Stimulated activated effector memory CD8-positive, alpha-beta T cell treated with anti-CD3 and anti-CD28 coated beads, Interleukin-12 subunit alpha, Interleukin-12 subunit beta, amount 100 ng/mL, for 72 hours (primary cell): ENCODE data around the gene POTEH.
A peak's percentile ranks its signal among the peaks of the same experiment; 100 is the strongest.
"Not testable (repeated sequence)": the region's sequence is repeated elsewhere in the genome, so short reads cannot be mapped to it uniquely, and the experiment has no call there.

ENCODE experiments used
- ATAC-seq: fragments of 150-1000 bp; cut with Tn5 transposase; 2 replicates; pipeline ENCODE4 v1.10.0; 2021
- DNase-seq, 2 donors: peaks; one replicate each; pipeline ENCODE4 v3.0.0; 2021 to 2022; ENCODE audit warnings: low spot score in 2 of 2
- H3K27ac Mint-ChIP-seq: one replicate; pipeline ENCODE4 v1.8.0; 2022; ENCODE audit warnings: mild to moderate bottlenecking, mixed read lengths
- H3K36me3 Mint-ChIP-seq: one replicate; pipeline ENCODE4 v1.8.0; 2022; ENCODE audit warnings: mild to moderate bottlenecking, mixed read lengths
- H3K4me1 Mint-ChIP-seq: one replicate; pipeline ENCODE4 v1.8.0; 2022; ENCODE audit warnings: mixed read lengths
- H3K4me3 Mint-ChIP-seq: one replicate; pipeline ENCODE4 v1.8.0; 2022; ENCODE audit warnings: mild to moderate bottlenecking, mixed read lengths
- H3K9me3 Mint-ChIP-seq: one replicate; pipeline ENCODE4 v1.8.0; 2022; ENCODE audit warnings: mixed read lengths

POTEH gene

DNA sequence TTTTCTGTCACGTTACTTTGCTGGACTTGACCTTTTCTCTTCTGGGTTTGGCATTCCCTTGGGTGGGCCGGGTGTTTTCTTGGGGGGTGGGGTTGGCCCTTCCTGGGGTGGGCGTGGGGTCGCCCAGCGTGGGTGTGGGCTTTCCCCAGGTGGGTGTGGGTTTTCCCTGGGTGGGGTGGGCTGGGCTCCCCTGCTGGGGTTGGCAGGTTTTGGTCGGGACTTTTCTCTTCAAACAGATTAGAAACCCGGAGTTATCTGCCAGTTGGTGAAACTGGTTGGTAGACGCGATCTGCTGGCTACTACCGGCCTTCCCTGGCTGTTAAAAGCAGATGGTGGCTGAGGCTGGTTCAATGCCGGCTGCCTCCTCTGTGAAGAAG, at the start of gene POTEH:
TSS of gene POTEH (plus strand) at position 278 of the 377 bp plus-strand sequence. CDS start at position 330, 52 bp downstream.
- not testable (repeated sequence) for H3K4me1 Mint-ChIP-seq, ATAC-seq, H3K4me3 Mint-ChIP-seq, H3K9me3 Mint-ChIP-seq, DNase-seq, H3K36me3 Mint-ChIP-seq, H3K27ac Mint-ChIP-seq

DNA sequence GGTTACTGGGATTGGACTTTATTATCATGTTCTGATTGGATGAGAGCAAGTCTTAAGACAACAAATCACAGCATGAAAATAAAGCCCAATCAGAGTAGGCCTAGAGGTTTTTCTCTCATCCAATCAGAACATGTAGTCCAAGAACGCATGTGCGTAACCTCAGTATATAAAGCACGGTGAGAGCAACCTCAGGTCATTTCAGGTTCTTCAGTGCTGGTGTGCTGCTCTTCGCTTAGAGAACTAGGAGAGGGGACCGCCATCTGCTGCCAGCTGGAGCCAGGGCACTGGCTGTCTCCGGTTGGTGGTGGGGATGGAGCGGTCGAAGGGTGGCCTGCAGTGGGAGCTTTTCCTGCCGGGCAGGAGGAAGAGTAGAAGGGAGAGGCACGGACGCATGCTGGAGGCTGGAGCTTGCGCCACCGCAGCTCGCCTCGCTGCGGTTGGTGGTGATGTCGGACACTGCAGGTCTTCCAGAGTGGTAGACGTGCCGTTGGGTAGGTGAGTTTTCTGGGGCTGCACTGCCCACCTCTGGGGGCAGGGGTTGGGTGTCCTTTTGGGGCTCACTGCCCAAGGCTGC, 47.5 kb upstream of the POTEH start:
- DNase-seq, H3K9me3 Mint-ChIP-seq, H3K27ac Mint-ChIP-seq, H3K4me3 Mint-ChIP-seq, H3K36me3 Mint-ChIP-seq, ATAC-seq, H3K4me1 Mint-ChIP-seq: not testable (repeated sequence)

DNA sequence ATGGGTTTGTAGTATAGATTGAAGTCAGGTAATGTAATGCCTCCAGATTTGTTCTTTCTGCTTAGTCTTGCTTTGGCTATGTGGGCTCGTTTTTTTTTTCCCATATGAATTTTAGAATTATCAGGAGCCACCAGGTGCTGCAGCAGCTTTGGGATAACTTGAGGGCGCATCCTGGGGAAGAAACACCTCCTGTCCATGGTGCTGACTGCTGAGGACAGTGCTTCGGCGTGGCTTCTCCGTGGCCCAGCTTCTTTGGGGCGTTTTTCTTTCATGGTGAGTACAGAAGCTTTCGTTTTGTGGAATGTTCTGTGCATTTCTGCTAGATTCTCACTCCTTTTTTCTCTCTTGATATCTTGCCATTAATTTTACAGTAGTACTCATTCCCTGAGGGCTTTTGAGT, 37.9 kb upstream of the POTEH start:
- H3K9me3 Mint-ChIP-seq, DNase-seq, ATAC-seq, H3K4me1 Mint-ChIP-seq, H3K36me3 Mint-ChIP-seq, H3K4me3 Mint-ChIP-seq, H3K27ac Mint-ChIP-seq: not testable (repeated sequence)

DNA sequence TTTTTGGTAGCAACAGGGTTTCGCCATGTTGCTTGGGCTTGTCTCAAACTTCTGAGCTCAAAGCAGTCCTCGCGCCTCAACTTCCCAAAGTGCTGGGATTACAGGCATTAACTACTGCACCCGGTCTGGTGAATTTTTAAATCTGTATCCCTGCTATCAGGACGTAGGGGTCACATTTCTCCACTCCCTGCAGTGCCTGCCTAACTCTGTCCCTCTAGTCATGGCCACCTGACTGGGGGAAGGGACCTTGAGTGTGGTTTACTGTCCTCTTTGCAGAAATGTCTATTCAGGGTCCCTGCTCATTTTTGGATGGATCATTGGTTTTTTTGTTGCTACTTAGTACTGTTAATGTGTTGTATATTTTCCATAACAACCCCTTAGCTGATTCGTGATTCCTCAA, 37.1 kb upstream of the POTEH start:
- H3K27ac Mint-ChIP-seq, H3K9me3 Mint-ChIP-seq, ATAC-seq, H3K4me1 Mint-ChIP-seq, DNase-seq, H3K4me3 Mint-ChIP-seq, H3K36me3 Mint-ChIP-seq: not testable (repeated sequence)

DNA sequence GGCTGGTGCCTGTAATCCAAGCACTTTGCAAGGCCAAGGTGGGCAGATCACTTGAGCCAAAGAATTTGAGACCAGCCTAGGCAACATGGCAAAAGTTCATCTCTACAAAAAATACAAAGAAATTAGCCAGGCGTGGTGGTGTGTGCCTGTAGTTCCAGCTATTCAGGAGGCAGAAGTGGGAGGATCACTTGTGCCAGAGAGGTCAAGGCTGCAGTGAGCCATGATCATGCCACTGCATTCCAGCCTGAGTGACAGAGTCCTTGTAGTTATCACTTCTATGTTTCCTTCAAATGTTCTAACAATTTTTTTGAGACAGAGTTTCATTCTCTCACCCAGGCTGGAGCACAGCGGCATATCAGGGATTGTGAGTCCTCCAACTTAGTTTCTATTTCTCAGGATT, 36.6 kb upstream of the POTEH start:
- H3K36me3 Mint-ChIP-seq, H3K4me1 Mint-ChIP-seq, H3K4me3 Mint-ChIP-seq, H3K9me3 Mint-ChIP-seq, H3K27ac Mint-ChIP-seq, ATAC-seq, DNase-seq: not testable (repeated sequence)

DNA sequence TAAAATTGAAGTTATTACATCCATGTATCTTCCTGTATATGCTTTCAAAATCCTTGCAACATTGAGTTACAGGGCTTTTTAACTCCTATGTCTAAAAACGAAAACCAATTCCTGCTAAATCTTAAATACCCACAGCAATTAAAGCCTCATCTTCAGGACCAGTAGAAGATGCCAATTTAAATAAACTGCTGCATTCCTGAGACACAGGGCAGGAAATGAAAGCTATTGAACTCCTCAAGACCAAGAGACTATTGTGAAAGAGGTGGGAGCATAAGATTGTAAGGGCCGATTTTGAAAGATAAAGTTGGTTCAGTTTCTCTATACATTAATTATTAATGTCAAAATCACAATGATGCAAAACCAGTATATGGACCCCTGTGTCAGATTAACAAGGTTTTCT, 28.7 kb upstream of the POTEH start:
- not testable (repeated sequence) for DNase-seq, H3K4me1 Mint-ChIP-seq, ATAC-seq, H3K36me3 Mint-ChIP-seq, H3K9me3 Mint-ChIP-seq, H3K27ac Mint-ChIP-seq, H3K4me3 Mint-ChIP-seq

DNA sequence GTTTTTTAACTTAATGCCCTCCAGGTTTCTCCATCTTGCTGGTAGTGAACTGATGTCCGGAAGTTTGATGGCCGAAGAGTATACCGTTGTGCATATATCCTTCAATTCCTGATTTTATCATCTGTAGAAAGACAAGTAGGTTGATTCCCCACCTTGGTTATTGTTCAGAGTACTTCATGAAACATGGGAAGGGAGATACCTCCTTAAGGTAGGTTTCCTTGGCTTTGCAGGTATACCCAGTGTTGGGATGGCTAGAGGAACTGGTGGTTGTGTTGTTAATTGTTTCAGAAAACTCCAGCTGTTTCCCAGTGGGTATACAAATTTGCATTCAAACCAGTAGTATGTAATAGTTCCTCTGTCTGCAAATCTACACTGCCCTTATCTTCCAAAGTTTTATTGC, 25.1 kb upstream of the POTEH start:
- not testable (repeated sequence) for DNase-seq, ATAC-seq, H3K9me3 Mint-ChIP-seq, H3K4me3 Mint-ChIP-seq, H3K27ac Mint-ChIP-seq, H3K36me3 Mint-ChIP-seq, H3K4me1 Mint-ChIP-seq

DNA sequence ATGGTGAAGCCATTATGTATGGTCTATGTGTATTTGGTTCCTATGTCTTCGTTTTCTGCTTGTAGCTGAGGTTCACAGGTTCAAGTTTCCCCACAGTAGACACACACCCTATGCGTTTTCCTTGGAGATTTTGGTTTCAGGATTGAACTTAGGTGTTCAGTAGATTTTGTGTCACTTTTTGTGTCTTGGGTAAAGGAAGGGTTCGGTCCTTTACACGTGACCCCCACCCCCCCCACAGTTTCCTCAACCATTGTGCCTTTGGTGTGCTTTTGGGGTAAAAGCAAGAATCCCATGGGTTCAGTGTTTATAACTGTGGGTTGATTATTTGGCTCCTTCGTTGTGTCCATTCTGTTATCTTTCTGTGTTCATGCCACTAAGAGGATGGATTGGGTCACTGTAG, 24.3 kb upstream of the POTEH start:
- not testable (repeated sequence) for H3K9me3 Mint-ChIP-seq, H3K4me1 Mint-ChIP-seq, DNase-seq, H3K36me3 Mint-ChIP-seq, H3K4me3 Mint-ChIP-seq, ATAC-seq, H3K27ac Mint-ChIP-seq

DNA sequence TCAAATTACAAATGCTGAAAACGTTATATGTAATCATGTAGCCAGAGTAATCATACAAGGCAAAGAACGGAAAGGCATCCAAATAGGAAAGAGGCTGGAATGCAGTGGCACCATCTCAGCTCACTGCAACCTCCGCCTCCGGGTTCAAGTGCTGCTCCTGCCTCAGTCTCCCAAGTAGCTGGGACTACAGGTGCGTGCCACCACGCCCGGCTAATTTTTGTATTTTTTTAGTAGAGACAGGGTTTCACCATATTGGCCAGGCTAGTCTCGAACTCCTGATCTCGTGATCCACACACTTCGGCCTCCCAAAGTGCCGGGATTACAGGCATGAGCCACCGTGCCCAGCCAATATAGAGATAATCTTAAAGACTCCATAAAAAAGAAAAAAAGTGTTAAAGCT, 20.4 kb upstream of the POTEH start:
- not testable (repeated sequence) for DNase-seq, H3K4me1 Mint-ChIP-seq, H3K4me3 Mint-ChIP-seq, H3K9me3 Mint-ChIP-seq, ATAC-seq, H3K36me3 Mint-ChIP-seq, H3K27ac Mint-ChIP-seq

DNA sequence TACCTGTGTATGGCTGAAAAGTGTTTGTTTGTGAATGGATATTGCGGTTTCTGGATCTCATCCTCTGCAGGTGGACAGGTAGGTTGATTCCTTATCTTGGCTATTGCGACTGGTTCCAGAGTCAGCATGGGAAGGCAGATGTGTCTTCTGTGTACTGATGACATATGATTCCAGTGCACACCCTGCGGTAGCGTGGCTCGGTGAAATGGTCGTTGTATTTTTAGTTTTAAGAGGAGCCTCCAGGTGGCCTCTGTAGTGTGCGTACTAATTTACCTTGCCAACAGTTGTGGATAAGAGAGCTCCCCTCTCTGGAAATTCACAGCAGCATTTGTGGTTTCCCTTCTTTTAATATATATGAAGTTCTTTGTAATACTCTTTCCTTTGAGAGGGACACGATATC, 10.1 kb upstream of the POTEH start:
- H3K4me3 Mint-ChIP-seq, H3K9me3 Mint-ChIP-seq, H3K27ac Mint-ChIP-seq, DNase-seq, H3K36me3 Mint-ChIP-seq, ATAC-seq, H3K4me1 Mint-ChIP-seq: not testable (repeated sequence)

DNA sequence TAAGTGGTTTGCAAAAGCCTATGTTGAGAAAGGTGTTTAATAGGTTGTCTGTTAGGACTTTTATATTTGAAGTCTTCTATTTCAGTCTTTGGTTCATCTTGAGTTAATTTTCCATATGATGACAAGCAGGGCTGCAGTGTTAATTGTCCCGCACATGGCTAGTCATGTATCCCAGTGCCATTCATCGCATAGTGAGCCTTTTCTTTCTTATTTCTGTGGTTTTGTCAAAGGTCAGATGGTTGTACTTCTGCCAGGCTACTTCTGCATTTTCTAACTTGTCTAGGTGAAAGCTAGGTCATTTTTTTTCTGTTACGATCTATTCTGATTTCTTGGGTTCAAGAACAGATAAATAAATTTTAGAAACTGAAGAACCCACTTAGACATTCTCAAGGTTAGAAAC, 5.7 kb upstream of the POTEH start:
- not testable (repeated sequence) for H3K9me3 Mint-ChIP-seq, H3K4me3 Mint-ChIP-seq, DNase-seq, H3K4me1 Mint-ChIP-seq, H3K27ac Mint-ChIP-seq, ATAC-seq, H3K36me3 Mint-ChIP-seq

DNA sequence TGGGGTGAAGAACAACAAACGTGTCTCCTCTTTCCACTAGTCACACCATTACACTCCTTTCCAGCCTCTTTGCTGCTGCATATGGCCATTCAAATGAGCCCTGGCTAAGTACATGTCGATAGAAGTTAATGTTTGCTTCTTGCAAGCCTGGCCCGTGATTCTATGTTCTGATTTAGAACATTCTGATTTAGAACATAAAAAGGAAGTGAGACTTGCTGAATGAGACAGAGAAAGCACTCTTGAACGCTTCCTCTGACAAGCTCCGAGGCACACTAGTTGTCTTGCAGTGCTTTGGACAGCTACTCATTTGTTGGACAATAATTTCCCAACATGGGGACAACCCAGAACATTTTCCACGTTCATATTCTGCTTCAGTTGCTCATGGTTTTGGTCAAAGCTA, 5.1 kb upstream of the POTEH start:
- not testable (repeated sequence) for H3K4me1 Mint-ChIP-seq, H3K4me3 Mint-ChIP-seq, H3K9me3 Mint-ChIP-seq, ATAC-seq, H3K27ac Mint-ChIP-seq, H3K36me3 Mint-ChIP-seq, DNase-seq

DNA sequence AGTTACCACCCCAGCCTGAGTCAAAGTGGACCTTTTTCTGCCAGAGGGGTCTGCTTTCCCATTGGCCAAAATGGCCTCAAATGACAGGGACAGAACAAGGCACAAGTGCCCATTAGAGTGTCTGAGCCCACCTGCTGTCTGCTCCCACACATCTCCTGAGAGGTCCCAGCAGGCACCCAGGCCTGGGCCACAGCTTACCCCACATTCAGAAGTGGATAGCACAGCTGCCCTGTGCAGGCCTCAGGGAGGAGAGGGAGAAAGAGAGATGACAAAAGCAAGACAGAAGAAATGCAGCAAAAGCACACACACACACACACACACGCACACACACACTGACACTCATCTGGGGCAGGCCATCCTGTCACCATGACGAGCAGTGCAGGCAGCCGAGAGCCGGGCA, 4.2 kb upstream of the POTEH start:
- H3K9me3 Mint-ChIP-seq, DNase-seq, H3K4me3 Mint-ChIP-seq, H3K4me1 Mint-ChIP-seq, H3K27ac Mint-ChIP-seq, H3K36me3 Mint-ChIP-seq: not testable (repeated sequence)
- ATAC-seq = peak; percentile 14

DNA sequence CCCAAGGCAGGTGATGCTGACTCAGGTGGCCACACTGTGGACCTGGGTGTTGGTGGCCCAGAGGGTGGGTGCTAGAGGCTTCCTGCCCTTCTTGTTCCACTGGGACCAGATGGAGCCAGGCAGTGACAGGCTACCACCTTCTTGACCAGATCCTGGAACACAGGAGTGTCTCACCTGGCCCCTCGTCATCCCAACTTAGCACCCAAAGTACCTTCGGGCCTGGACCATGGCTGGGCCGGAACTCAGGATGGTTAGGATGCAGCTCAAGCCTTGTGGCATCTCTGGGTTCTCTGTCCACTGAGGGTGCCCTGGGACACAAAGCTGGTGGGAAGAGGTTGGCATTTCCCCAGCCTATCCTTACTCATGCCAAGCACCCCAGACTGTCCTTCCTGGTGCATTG, 2.7 kb upstream of the POTEH start:
- H3K27ac Mint-ChIP-seq, H3K36me3 Mint-ChIP-seq, H3K9me3 Mint-ChIP-seq, H3K4me3 Mint-ChIP-seq, DNase-seq, H3K4me1 Mint-ChIP-seq: not testable (repeated sequence)
- ATAC-seq = peak; percentile 23

DNA sequence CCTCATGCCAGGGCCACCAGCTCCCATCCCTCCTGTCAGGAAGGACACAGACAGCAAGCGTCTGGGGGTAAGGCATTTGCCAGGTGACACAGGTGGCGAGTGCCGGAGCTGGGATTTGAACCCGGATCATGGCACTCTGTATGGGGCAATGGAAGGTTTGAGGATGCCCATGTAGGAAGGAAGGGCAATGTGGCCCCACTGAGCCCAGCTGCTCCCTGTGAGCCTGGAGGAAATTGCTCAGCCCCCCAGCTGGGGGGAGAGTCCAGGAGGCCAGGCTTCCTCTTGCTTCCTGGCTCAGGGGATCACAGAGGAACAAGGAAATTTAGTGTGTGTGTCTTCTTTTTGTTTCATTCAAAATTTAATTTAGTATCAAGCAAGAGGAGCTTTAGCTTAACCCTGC, 2.1 kb upstream of the POTEH start:
- not testable (repeated sequence) for H3K36me3 Mint-ChIP-seq, H3K27ac Mint-ChIP-seq, H3K4me3 Mint-ChIP-seq, H3K4me1 Mint-ChIP-seq, ATAC-seq, DNase-seq, H3K9me3 Mint-ChIP-seq

DNA sequence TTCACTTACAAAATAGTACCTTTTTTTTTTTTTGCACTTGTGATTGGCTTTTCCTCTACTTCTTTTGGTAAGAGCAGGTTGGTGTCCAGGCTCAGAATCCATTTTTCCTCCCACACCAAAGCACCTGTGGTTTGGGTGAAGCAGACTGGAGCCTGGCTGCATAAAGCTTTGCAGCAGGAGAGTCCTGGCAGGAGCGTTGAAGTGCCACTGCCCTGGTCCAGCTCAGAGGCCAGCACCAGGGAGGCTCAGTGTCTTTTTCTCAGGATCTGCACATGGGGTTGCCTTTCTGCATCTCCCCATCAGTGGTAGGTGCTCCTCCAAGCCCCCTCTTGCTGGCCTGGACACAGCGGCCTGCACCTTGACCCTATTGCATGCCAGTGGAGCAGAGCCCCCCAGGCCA, 1.7 kb upstream of the POTEH start:
- DNase-seq, H3K4me3 Mint-ChIP-seq, H3K4me1 Mint-ChIP-seq, H3K36me3 Mint-ChIP-seq, ATAC-seq, H3K9me3 Mint-ChIP-seq, H3K27ac Mint-ChIP-seq: not testable (repeated sequence)
